NCI-H2196 (cell line): ENCODE results near the gene ANKS6.

Source experiments
- DNase-seq: peaks from one replicate; lab custom pipeline; 2025; ENCODE audit not compliant: unreplicated experiment; lab: John Stamatoyannopoulos, UW

Gene ANKS6

DNA sequence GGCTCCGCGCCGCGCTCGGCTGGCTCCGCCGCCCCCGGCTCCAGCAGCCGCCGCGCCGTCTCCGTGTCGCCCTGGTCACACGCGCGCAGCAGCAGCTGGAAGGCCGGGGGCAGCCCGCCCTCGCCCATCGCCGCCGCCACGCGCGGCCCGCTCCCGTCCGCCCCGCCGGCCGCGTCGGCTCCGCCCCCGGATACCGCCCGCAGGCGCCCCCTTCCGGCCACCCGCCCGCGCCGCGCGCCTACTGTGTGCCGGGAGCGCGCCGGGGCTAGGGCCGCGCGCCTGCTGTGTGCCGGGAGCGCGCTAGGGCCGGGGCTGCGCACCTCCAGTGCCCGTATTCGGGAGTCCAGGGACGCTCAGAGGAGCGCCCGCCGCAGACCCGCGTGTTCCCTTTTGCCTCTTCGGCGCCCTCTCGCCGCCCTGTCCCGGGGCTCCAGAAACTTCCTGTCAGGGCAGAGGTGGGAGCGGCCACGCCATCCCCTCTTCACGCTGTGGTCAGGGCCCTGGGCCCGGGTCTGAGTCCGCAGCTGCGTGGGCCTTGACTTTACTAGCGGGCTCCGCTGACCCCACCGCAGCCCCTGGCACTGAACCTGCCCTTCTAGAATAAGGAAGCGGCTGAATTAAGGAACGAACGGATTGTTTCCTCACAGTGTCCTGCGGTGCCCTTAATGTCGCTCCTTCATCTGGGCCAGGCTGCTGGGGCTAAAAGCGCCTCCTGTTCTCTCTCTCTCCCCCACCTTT is at the start of gene ANKS6:
Gene ANKS6 (minus strand): TSS at position 192 of the 738 bp plus-strand sequence. CDS start 64 bp downstream, at position 128.
- no peak for DNase-seq

DNA sequence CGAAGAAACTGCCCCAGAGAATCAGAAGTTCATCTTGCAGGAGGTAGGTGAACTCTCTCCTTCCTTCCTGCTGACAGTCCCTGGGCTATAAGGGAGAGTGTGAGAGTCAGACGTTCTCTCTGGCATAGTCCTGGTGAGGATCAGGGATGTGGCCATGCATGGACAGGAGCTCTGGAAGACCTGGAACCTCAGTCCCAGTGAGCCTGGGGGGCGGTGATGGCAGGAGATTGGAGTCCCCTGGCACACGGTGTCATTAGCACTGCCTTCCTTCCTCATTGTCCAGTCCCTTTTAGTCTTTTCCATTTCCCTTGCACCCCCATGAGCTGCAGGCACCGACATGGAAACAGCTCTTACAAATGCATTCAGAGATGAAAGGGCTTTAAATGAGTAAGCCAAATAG is 49.7 kb upstream of the ANKS6 start:
- DNase-seq: no peak

DNA sequence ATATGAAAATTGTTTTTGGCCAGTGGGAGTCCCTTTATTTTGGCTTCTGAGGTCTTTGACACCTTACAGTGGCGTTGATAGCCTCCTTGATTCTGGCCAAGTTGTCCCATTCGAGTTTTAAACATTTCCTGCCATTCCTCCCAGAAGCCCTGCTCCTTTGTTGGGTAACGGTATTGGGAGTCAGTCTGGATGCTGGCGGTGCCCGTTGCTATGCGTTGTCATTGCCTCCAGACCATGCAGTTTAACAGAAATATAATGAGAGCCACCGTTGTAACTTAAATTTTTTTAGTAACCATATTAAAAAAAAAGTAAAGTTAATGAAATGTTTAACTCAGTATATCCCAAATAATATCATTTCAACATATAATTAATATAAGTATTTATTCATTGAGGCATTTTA is 46.2 kb upstream of the ANKS6 start:
- DNase-seq: no peak

DNA sequence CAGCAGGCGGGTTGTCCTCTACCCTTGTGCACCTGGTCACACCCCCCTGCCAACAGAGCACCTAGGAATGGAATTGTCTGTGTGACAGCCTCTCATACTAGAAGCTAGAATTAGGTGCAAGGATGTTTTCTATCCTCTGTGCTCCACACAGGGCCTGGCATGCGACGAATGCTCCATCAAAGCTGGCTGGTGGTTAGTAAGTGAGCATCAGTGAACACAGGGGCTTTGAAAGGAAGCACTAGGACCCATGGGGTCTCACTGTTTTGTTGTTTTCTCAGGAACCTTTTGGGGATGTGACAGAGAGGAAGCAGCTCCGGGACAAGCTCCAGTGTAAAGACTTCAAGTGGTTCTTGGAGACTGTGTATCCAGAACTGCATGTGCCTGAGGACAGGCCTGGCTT is 43.4 kb upstream of the ANKS6 start:
- DNase-seq: no peak

DNA sequence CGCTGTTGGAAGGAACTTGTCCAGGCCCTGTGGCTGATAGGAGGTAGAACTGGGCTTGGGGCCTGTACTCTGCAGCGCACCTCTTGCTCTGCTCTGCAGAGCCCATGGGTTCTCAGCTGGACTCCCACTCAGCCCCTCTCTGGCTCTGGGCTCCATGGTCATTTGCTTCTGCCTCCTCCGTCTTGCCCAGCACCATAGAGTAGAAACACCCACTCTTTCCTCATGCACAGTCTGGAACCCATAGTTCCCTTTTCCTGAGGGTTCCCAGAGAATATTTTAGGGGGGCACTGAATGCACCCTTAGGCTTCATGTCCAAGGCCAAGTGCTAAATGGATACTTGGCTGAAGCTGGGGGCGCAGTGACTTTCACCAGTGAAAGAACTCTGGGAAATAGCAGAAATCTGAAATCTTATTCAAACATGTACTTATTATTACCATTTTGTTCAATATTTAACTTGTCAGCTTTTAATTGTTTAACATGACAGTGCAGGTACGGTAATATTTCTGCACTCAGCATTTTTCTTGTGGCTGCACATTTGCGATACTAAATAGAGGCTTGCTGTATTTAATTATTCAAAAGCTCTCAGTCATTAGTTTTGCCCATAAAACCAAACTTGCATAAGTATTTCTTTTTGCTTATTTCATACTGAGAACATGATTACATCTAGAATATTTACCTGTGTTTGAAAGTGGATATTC is 42.7 kb upstream of the ANKS6 start:
- DNase-seq: no peak

DNA sequence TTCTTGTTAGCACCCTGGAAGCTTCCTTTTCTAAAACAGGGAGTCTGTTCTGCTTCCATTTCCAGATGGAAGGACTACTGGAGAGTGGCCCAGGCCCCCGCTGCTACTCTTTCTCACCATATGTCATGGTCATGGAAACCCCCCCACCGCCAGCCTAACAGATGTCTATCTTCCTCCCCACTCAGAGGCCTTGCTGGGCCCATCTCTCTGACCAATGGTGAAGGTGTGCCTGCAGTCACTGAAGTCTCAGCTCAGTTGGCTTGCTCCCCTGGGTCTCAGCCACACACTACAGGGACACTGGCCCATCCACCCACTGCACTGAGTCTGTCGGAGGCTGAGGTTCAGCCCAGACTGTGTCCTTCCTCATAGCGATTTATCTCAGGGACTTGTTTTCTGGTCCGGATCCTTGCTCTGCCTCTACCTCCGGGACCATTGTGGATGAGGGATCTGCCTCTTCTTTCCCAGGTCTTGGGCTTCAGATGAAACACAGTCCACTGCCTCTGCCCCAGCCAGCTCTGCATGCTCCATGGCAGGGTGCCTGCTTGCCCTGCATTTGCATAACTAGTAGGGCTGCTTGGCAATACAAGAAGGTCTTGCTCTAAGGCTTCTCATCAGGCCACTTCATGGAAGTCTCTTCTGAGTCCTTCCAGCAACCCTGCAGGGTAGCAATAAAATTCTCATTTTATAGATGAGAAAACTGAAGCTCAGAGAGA is 42.0 kb upstream of the ANKS6 start:
- DNase-seq: no peak

DNA sequence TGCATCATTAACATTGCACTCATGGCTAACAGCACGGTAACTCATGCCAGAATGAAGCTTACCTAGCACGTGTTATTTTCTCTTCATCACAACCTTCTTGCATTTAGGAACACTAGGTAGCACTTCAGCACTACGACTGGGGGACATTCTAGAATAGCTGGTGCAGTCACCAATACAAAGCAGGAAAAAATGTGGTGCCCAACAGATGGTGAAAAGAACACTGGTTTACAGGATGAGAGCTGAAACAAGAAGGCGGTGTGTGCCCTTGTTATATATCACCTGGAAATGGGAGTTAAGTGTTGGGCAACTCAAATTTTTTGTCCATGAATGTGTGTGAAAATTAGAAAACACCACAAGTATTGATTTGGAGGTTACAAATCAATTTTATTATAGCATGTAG is 41.2 kb upstream of the ANKS6 start:
- no peak for DNase-seq

DNA sequence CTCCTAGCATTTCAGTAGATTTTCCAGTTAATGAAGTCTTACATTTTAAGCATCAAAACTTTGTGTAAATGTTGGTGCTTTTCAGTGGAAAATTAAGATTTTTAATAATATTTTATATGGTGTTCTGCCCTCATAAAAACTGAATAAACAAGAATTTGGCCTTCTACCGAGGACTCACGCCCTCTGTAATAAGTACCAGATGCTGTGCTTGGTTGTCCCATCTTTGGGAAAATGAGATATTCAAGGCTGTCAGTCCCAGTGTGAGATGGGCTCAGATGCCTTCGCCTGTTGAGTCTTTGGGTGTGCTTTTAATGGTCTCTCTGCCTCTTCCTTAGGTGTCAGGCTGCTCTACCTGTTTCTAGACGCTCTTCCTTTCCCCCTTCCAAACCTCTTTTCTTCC is 39.9 kb upstream of the ANKS6 start:
- no peak for DNase-seq

DNA sequence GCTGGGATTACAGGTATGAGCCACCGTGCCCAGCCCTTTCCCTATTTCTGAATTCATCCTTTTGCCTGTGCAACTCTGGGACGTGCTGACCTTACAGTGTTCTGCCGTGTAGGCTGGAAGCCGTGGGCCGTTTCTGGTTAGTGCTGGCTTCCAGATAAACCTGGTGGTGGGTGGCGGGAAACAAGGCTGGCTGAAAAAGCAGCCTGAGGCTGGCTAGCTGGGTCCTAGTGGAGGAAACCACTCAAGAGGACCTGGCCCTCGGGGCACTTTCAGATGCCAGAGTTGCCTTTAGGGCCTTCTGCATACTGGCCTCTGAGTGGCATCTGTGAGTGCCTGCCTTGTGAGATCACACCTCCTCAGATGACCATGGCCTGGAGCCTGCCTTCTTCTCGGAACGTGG is 38.0 kb upstream of the ANKS6 start:
- DNase-seq: no peak

DNA sequence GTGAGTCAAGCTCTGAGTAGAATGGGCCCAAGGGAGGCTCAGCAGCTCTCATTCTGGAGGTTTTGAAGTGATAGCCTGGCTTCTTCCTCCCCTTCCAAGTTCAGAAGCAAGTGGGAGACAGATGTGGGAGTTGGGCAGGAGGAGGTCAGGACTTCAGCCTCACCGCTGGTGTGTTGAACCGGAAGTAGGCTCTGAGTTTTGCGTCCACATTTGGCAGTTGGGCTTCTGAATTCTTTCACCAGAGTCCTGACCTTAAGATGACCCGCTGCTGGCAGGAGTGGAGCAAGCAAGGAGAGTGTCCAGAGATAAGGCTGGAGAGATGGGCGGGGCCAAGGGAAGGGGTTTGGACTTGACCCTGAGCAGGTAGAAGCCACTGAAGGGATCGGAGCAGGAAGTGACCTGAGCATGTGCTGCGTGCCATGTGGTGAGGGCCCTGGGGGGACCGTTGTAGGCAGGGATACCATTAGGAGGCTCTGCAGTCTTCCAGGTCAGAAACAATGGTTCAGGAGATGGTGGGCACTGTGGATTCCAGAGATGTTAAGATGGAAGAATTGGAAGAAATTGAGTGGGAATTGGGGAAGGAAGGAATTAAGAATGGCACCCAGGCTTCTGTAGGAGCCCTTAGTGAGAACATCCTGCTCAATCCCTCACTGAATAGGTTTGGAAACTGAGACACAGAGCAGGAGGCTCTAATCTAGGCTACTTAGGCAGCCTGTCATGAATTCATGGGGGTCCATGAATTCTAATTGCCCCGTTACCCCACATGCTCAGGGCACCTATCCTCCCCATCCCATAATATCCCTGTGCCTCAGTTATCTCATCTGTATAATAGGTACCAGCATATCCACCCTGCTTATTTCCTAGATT is 37.0 kb upstream of the ANKS6 start:
- no peak for DNase-seq

DNA sequence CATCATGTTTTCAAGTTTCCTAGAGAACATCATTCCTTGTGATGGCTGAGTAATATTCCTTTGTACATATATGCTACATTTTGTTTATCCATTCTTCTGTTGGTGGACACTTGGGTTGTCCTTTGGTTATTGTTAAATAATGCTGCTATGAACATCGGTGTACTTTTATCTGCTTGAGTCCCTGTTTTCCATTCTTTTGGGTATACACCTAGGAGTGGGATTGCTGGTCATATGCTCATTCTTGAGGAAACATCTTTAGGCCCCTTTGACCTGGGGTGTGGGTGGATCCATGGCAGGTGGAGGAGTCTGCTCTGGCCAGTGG is 36.4 kb upstream of the ANKS6 start:
- no peak for DNase-seq

DNA sequence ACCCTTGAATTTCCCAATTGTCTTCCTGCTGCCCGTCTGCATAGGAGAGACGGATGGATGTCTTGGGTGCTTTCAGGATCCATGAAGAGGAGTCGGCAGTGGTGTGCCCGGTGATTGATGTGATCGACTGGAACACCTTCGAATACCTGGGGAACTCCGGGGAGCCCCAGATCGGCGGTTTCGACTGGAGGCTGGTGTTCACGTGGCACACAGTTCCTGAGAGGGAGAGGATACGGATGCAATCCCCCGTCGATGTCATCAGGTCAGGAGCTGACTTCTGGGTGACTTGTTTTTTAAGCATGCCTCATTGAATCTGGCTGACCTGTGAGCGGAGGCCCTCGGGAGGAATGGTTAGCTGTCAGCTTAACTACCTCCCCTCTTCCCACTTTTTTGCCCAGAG is 35.3 kb upstream of the ANKS6 start:
- DNase-seq: no peak

DNA sequence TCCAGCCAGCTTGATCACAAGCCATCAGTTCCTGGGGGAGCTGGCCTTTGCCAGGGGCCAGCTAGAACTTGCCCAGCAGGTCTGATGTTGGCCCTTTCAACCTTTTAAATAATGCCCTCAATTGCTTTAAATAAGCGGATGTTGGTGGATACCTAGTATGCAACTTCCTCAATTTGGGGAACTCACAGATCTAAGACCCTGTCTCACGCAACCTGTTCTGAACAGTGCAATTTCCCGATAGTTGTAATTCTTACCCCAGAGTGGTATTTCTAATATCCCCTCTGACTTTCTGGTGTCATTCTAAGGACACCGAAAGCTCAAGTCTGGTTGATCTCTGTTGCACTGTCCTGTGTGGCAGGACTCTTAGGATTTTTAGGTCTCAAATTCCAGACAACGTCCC is 34.2 kb upstream of the ANKS6 start:
- no peak for DNase-seq

DNA sequence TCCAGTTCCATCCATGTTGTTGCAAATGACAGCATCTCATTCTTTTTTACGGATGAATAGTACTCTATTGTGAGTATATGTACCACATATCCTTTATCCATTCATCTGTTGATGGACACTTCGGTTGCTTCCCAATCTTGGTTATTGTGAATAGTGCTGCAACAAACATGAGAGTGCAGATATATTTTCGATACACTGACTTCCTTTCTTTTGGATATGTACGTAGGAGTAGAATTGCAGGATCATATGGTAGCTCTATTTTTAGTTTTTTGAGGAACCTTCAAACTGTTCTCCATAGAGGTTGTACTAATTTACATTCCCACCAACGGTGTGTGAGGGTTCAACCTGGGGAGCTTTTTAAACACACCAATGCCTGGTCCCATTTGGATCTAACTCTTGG is 33.4 kb upstream of the ANKS6 start:
- no peak for DNase-seq

DNA sequence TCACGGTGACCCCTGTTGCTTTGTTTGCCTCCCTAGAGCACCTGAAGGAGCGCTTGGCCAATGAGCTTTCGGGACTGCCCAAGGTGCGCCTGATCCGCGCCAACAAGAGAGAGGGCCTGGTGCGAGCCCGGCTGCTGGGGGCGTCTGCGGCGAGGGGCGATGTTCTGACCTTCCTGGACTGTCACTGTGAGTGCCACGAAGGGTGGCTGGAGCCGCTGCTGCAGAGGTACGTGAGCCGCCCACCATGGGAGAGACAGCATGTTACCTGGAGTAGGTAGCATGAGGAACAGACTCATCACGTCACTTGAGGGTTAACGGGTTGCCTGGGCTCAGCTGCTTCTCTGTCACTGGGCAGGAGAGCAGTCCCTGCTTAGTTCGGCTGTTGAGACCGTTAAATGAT is 30.4 kb upstream of the ANKS6 start:
- no peak for DNase-seq

DNA sequence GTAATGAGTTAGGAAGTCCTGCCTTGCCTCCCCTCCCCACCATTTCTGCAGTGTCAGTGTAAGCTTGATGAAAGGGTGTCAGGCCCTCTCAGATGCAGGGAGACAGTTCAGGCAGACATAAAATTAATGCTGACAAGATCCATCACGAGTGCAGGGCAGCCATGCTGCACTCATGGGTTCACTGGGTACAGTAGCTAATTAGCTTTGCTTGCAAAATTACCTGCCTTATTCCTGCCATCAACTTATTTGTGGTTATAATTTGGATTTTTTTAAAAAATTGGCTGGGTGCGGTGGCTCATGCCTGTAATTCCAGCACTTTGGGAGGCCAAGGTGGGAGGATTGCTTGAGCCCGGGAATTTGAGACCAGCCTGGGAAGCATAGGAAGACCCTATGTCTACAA is 29.1 kb upstream of the ANKS6 start:
- DNase-seq: no peak

DNA sequence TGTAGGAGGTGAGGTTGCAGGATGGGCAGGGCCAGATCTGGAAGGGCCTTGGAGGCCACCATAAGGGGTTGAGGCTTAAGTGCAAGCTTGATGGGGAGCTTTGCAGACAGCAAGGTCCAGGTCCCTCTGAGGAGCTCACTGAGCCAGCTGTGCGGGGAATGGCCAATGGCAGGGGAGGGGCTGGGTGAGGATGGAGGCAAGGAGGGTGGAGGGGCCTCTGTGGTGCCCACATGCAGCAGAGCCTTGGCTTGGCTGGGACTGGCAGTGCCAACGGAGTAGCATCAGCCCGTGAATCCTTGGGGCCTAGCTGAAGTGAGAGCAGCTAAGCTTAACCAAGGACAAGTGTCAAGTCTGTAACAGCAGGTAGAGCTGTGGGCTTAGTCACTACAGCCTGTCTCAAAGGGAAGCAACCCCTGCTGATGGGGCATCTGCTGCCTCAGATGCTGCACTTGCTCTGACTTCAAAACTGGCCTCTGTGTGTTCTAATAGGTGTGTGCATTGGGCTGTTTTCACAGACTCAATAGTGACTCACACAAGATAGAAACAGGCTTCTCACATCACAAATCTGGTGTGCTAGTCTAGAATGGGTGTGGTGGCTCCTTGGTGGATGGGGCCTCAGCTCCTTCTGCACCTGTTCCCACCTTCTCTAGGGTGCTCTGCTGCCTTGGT is 27.4 kb upstream of the ANKS6 start:
- DNase-seq: no peak

DNA sequence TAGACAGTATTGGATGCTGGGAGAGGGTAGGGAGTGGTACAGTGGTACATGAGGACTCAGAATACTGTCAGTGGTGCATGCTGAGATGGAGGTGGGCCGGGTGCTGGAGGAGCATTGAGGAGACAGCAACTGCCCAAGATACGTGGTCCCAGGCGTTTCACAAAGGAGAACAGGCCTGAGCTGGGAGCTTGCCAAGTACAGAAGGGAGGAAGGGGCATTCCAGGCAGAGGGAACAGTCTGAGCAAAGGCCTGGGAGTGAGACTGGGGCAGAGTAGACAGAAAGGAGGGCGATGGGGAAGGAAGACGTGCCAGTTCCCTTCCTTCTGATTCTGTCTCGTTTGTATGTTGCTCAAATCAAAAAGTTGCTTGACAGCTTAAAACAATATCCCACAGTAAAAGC is 26.3 kb upstream of the ANKS6 start:
- no peak for DNase-seq

DNA sequence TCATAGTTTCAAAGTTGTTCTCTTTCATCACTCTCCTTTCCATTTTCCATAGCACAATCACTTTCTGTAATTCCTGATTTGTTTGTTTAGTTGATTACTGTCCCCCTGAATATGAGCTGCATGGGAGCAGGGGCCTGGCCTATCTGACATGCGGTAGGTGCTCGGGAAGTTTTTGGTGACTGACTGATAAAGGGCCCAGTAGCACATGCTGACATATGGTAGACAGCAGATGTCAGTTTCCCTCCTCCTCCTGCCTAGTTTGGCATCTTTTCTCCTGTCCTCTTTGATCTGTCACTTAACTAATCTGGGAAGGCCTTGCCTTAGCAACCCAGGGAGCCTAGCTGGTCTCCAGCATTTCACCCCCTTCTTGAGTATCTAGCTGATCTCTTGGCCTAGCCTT is 25.5 kb upstream of the ANKS6 start:
- no peak for DNase-seq

DNA sequence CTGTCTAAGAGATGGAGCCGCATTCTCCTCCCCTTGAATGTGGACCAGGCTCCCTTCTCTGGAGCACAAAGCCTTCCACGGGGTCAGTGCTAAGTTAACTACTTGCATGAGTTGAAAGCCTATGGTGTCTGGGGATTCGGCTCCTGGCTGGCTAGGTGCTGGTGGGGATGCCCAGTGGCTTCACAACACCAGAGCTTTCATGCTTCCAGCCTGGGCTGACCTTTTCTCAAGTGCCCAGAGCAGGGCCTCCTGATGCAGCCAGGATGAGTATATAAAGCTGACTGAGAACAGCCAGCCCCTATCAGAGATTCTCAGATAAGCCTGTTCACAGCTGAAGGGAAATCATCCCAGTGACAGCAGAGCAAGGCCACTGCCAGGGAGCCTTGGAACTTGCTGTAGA is 22.9 kb upstream of the ANKS6 start:
- no peak for DNase-seq

DNA sequence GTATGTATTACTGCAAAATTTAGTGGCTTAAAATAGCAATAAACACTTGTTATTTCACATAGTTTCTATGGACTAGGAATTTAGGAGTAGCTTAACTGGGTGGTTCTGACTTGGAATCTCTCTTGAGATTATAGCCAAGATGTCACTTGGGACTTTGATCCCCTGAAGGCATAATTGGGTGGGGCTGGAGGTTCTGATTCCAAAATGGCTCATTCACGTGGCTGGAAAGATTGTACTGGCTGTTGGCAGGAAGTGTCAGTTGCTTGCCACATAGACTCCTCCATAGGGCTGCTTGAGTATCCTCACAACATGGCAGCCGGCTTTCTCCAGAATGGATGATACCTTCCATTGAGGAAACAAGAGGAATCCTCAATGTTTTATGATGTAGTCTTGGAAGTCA is 22.4 kb upstream of the ANKS6 start:
- DNase-seq: no peak
